ENCODE data around the gene ANXA5.
"Not testable (repeated sequence)": the region's sequence is repeated elsewhere in the genome, so short reads cannot be mapped to it uniquely, and the experiment has no call there.

ANXA5 gene

GRCh38 chr4:121679267-121679666, 17.5 kb downstream of the ANXA5 start:
- no peak for DNase-seq (ENCODE audit: low read depth in 2 of 2)

- no peak for DNase-seq (ENCODE audit: low read depth in 2 of 2)
These were observed 19.3 kb downstream of the ANXA5 start for GRCh38 chr4:121677524-121677923.

GRCh38 chr4:121676345-121677075, 20.3 kb downstream of the ANXA5 start:
- no peak for DNase-seq (ENCODE audit: low read depth in 2 of 2)

GRCh38 chr4:121675715-121676114, 21.1 kb downstream of the ANXA5 start:
- no peak for DNase-seq (ENCODE audit: low read depth in 2 of 2)

- DNase-seq (ENCODE audit: low read depth in 2 of 2), result no peak
These were observed 22.1 kb downstream of the ANXA5 start for GRCh38 chr4:121674696-121675095.

- no peak for DNase-seq (ENCODE audit: low read depth in 2 of 2)
These were observed 22.6 kb downstream of the ANXA5 start for GRCh38 chr4:121674191-121674590.

- no peak for DNase-seq (ENCODE audit: low read depth in 2 of 2)
These were observed 27.6 kb downstream of the ANXA5 start for GRCh38 chr4:121669163-121669550.

GRCh38 chr4:121668368-121669162, 28.2 kb downstream of the ANXA5 start:
- DNase-seq (ENCODE audit: low read depth in 2 of 2), result no peak

- DNase-seq (ENCODE audit: low read depth in 2 of 2), result no peak
These were observed 30.6 kb downstream of the ANXA5 start for GRCh38 chr4:121666091-121666679.

- no peak for DNase-seq (ENCODE audit: low read depth in 2 of 2)
These were observed 31.4 kb downstream of the ANXA5 start for GRCh38 chr4:121665371-121665770.

GRCh38 chr4:121662225-121662624, 34.6 kb downstream of the ANXA5 start:
- DNase-seq (ENCODE audit: low read depth in 2 of 2), result no peak

GRCh38 chr4:121660175-121660933, 36.4 kb downstream of the ANXA5 start:
- DNase-seq (ENCODE audit: low read depth in 2 of 2), result not testable (repeated sequence)

GRCh38 chr4:121658125-121658524, 38.7 kb downstream of the ANXA5 start:
- no peak for DNase-seq (ENCODE audit: low read depth in 2 of 2)

- no peak for DNase-seq (ENCODE audit: low read depth in 2 of 2)
These were observed 40.5 kb downstream of the ANXA5 start for GRCh38 chr4:121656269-121656641.

- DNase-seq (ENCODE audit: low read depth in 2 of 2), result no peak
These were observed 41.2 kb downstream of the ANXA5 start for GRCh38 chr4:121655320-121656268.

- DNase-seq (ENCODE audit: low read depth in 2 of 2), result no peak
These were observed 42.0 kb downstream of the ANXA5 start for GRCh38 chr4:121654738-121655137.

GRCh38 chr4:121653986-121654385, 42.8 kb downstream of the ANXA5 start:
- no peak for DNase-seq (ENCODE audit: low read depth in 2 of 2)

GRCh38 chr4:121653214-121653613, 43.6 kb downstream of the ANXA5 start:
- DNase-seq (ENCODE audit: low read depth in 2 of 2), result no peak

- no peak for DNase-seq (ENCODE audit: low read depth in 2 of 2)
These were observed 45.2 kb downstream of the ANXA5 start for GRCh38 chr4:121651597-121651996.

GRCh38 chr4:121650741-121651140, 46.0 kb downstream of the ANXA5 start:
- no peak for DNase-seq (ENCODE audit: low read depth in 2 of 2)

- no peak for DNase-seq (ENCODE audit: low read depth in 2 of 2)
These were observed 48.3 kb downstream of the ANXA5 start for GRCh38 chr4:121648516-121648915.

Data from stimulated activated CD8-positive, alpha-beta memory T cell treated with anti-CD3 and anti-CD28 coated beads, Interleukin-2, amount 100 ng/mL, for 1 hour (primary cell).